ENCODE data around the gene TP53TG3.
"Not testable (repeated sequence)": the region's sequence is repeated elsewhere in the genome, so short reads cannot be mapped to it uniquely, and the experiment has no call there.

The TP53TG3 gene

GRCh38 chr16:32676065-32676464 lies at the start of gene TP53TG3:
Gene TP53TG3, minus strand, starts transcription at chr16:32676165. Its CDS starts 68 bp downstream, at chr16:32676097.
- H3K27me3 ChIP-seq (ENCODE audit: control insufficient read depth in 5 of 5, insufficient read depth in 4 of 5, low read length in 5 of 5); H3K4me3 ChIP-seq (ENCODE audit: low read depth in 1 of 5, low read length in 5 of 5); H3K27ac ChIP-seq (ENCODE audit: low read depth, low read length); H3K4me1 ChIP-seq (ENCODE audit: control insufficient read depth in 5 of 5, insufficient read depth in 5 of 5, low read length in 5 of 5); H3K36me3 ChIP-seq (ENCODE audit: control insufficient read depth in 5 of 5, insufficient read depth in 5 of 5, low read length in 5 of 5); H3K9ac ChIP-seq (ENCODE audit: low read length in 5 of 5); H3K9me3 ChIP-seq (ENCODE audit: control insufficient read depth in 5 of 5, low read length in 5 of 5): not testable (repeated sequence)

- not testable (repeated sequence) for H3K4me3 ChIP-seq (ENCODE audit: low read depth in 1 of 5, low read length in 5 of 5); H3K27me3 ChIP-seq (ENCODE audit: control insufficient read depth in 5 of 5, insufficient read depth in 4 of 5, low read length in 5 of 5); H3K27ac ChIP-seq (ENCODE audit: low read depth, low read length); H3K36me3 ChIP-seq (ENCODE audit: control insufficient read depth in 5 of 5, insufficient read depth in 5 of 5, low read length in 5 of 5); H3K9ac ChIP-seq (ENCODE audit: low read length in 5 of 5); H3K9me3 ChIP-seq (ENCODE audit: control insufficient read depth in 5 of 5, low read length in 5 of 5); H3K4me1 ChIP-seq (ENCODE audit: control insufficient read depth in 5 of 5, insufficient read depth in 5 of 5, low read length in 5 of 5)
Measured at GRCh38 chr16:32650876-32651275, 25.1 kb downstream of the TP53TG3 start.

GRCh38 chr16:32647562-32647961 lies 28.4 kb downstream of the TP53TG3 start:
- not testable (repeated sequence) for H3K9me3 ChIP-seq (ENCODE audit: control insufficient read depth in 5 of 5, low read length in 5 of 5); H3K9ac ChIP-seq (ENCODE audit: low read length in 5 of 5); H3K27ac ChIP-seq (ENCODE audit: low read depth, low read length); H3K36me3 ChIP-seq (ENCODE audit: control insufficient read depth in 5 of 5, insufficient read depth in 5 of 5, low read length in 5 of 5); H3K27me3 ChIP-seq (ENCODE audit: control insufficient read depth in 5 of 5, insufficient read depth in 4 of 5, low read length in 5 of 5); H3K4me3 ChIP-seq (ENCODE audit: low read depth in 1 of 5, low read length in 5 of 5); H3K4me1 ChIP-seq (ENCODE audit: control insufficient read depth in 5 of 5, insufficient read depth in 5 of 5, low read length in 5 of 5)

GRCh38 chr16:32646780-32647179 lies 29.2 kb downstream of the TP53TG3 start:
- not testable (repeated sequence) for H3K9ac ChIP-seq (ENCODE audit: low read length in 5 of 5); H3K9me3 ChIP-seq (ENCODE audit: control insufficient read depth in 5 of 5, low read length in 5 of 5); H3K4me1 ChIP-seq (ENCODE audit: control insufficient read depth in 5 of 5, insufficient read depth in 5 of 5, low read length in 5 of 5); H3K36me3 ChIP-seq (ENCODE audit: control insufficient read depth in 5 of 5, insufficient read depth in 5 of 5, low read length in 5 of 5); H3K27ac ChIP-seq (ENCODE audit: low read depth, low read length); H3K27me3 ChIP-seq (ENCODE audit: control insufficient read depth in 5 of 5, insufficient read depth in 4 of 5, low read length in 5 of 5); H3K4me3 ChIP-seq (ENCODE audit: low read depth in 1 of 5, low read length in 5 of 5)

GRCh38 chr16:32646177-32646576 lies 29.8 kb downstream of the TP53TG3 start:
- H3K27ac ChIP-seq (ENCODE audit: low read depth, low read length); H3K9me3 ChIP-seq (ENCODE audit: control insufficient read depth in 5 of 5, low read length in 5 of 5); H3K9ac ChIP-seq (ENCODE audit: low read length in 5 of 5); H3K36me3 ChIP-seq (ENCODE audit: control insufficient read depth in 5 of 5, insufficient read depth in 5 of 5, low read length in 5 of 5); H3K27me3 ChIP-seq (ENCODE audit: control insufficient read depth in 5 of 5, insufficient read depth in 4 of 5, low read length in 5 of 5); H3K4me3 ChIP-seq (ENCODE audit: low read depth in 1 of 5, low read length in 5 of 5); H3K4me1 ChIP-seq (ENCODE audit: control insufficient read depth in 5 of 5, insufficient read depth in 5 of 5, low read length in 5 of 5): not testable (repeated sequence)

- not testable (repeated sequence) for H3K36me3 ChIP-seq (ENCODE audit: control insufficient read depth in 5 of 5, insufficient read depth in 5 of 5, low read length in 5 of 5); H3K4me3 ChIP-seq (ENCODE audit: low read depth in 1 of 5, low read length in 5 of 5); H3K27me3 ChIP-seq (ENCODE audit: control insufficient read depth in 5 of 5, insufficient read depth in 4 of 5, low read length in 5 of 5); H3K4me1 ChIP-seq (ENCODE audit: control insufficient read depth in 5 of 5, insufficient read depth in 5 of 5, low read length in 5 of 5); H3K9me3 ChIP-seq (ENCODE audit: control insufficient read depth in 5 of 5, low read length in 5 of 5); H3K9ac ChIP-seq (ENCODE audit: low read length in 5 of 5); H3K27ac ChIP-seq (ENCODE audit: low read depth, low read length)
Measured at GRCh38 chr16:32645278-32645908, 30.6 kb downstream of the TP53TG3 start.

- not testable (repeated sequence) for H3K4me1 ChIP-seq (ENCODE audit: control insufficient read depth in 5 of 5, insufficient read depth in 5 of 5, low read length in 5 of 5); H3K27me3 ChIP-seq (ENCODE audit: control insufficient read depth in 5 of 5, insufficient read depth in 4 of 5, low read length in 5 of 5); H3K27ac ChIP-seq (ENCODE audit: low read depth, low read length); H3K4me3 ChIP-seq (ENCODE audit: low read depth in 1 of 5, low read length in 5 of 5); H3K36me3 ChIP-seq (ENCODE audit: control insufficient read depth in 5 of 5, insufficient read depth in 5 of 5, low read length in 5 of 5); H3K9me3 ChIP-seq (ENCODE audit: control insufficient read depth in 5 of 5, low read length in 5 of 5); H3K9ac ChIP-seq (ENCODE audit: low read length in 5 of 5)
Measured at GRCh38 chr16:32644715-32645114, 31.2 kb downstream of the TP53TG3 start.

- H3K9me3 ChIP-seq (ENCODE audit: control insufficient read depth in 5 of 5, low read length in 5 of 5); H3K4me3 ChIP-seq (ENCODE audit: low read depth in 1 of 5, low read length in 5 of 5); H3K27me3 ChIP-seq (ENCODE audit: control insufficient read depth in 5 of 5, insufficient read depth in 4 of 5, low read length in 5 of 5); H3K9ac ChIP-seq (ENCODE audit: low read length in 5 of 5); H3K36me3 ChIP-seq (ENCODE audit: control insufficient read depth in 5 of 5, insufficient read depth in 5 of 5, low read length in 5 of 5); H3K27ac ChIP-seq (ENCODE audit: low read depth, low read length); H3K4me1 ChIP-seq (ENCODE audit: control insufficient read depth in 5 of 5, insufficient read depth in 5 of 5, low read length in 5 of 5): not testable (repeated sequence)
Measured at GRCh38 chr16:32637614-32638013, 38.4 kb downstream of the TP53TG3 start.

- not testable (repeated sequence) for H3K27me3 ChIP-seq (ENCODE audit: control insufficient read depth in 5 of 5, insufficient read depth in 4 of 5, low read length in 5 of 5); H3K9me3 ChIP-seq (ENCODE audit: control insufficient read depth in 5 of 5, low read length in 5 of 5); H3K9ac ChIP-seq (ENCODE audit: low read length in 5 of 5); H3K4me1 ChIP-seq (ENCODE audit: control insufficient read depth in 5 of 5, insufficient read depth in 5 of 5, low read length in 5 of 5); H3K27ac ChIP-seq (ENCODE audit: low read depth, low read length); H3K36me3 ChIP-seq (ENCODE audit: control insufficient read depth in 5 of 5, insufficient read depth in 5 of 5, low read length in 5 of 5); H3K4me3 ChIP-seq (ENCODE audit: low read depth in 1 of 5, low read length in 5 of 5)
Measured at GRCh38 chr16:32632096-32632495, 43.9 kb downstream of the TP53TG3 start.

All from subcutaneous abdominal adipose tissue (tissue), 5 donors.